Effector CD4-positive, alpha-beta T cell (primary cell): ENCODE data around the gene INO80E.

ENCODE experiments used
- DNase-seq: peaks from one replicate; pipeline ENCODE4 v3.0.0-alpha.2; 2020

Gene INO80E

GRCh38 chr16:29993191-29993902, 2.7 kb upstream of the INO80E start:
- DNase-seq: no peak

GRCh38 chr16:29993903-29994599, 2.0 kb upstream of the INO80E start:
- DNase-seq: no peak

DNA sequence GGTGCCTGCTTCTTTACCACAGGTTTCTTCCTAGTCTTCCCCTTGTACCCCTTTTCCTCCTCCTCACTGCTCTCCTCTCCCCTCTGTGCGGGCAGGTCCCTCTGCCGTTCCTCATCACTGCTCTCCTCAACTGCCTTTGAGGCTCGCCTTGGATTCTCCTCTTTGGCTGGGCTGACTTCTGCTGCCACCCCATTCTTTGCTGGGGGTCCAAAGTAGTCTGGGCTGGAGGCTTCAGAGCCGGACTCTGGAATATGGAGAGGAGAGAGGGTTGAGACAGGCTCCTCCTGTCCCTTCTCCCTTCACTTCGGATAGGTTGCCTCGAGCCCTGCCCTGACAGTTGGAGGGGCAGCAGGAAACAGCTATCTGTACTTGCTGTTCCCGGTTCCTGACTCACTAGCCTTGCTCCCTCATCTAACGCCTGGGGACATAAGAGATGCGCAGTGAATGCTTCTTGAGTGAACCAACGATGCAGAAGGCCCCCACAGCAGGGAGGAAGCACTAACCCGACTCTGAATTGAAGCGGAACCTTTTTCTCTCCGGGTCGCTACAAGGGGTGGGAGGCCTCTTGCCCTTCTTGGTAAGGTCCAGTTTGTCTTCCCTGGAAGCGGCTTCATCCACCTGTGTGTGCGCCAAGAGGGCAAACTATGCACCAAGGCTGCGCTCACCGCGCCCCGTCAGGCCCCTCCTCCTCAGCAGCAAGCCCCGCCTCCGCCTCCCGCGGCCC, 1.3 kb upstream of the INO80E start:
- DNase-seq: no peak

GRCh38 chr16:29995324-29995910, 624 bp upstream of the INO80E start, which contains the start of gene HIRIP3:
Gene HIRIP3 (minus strand): TSS chr16:29995617. CDS start chr16:29995605, 12 bp downstream.
- DNase-seq: peak; percentile 84

- no peak for DNase-seq
These were observed 767 bp downstream of the INO80E start for GRCh38 chr16:29996766-29997250.

- no peak for DNase-seq
These were observed 3.6 kb downstream of the INO80E start for GRCh38 chr16:29999605-30000004.

DNA sequence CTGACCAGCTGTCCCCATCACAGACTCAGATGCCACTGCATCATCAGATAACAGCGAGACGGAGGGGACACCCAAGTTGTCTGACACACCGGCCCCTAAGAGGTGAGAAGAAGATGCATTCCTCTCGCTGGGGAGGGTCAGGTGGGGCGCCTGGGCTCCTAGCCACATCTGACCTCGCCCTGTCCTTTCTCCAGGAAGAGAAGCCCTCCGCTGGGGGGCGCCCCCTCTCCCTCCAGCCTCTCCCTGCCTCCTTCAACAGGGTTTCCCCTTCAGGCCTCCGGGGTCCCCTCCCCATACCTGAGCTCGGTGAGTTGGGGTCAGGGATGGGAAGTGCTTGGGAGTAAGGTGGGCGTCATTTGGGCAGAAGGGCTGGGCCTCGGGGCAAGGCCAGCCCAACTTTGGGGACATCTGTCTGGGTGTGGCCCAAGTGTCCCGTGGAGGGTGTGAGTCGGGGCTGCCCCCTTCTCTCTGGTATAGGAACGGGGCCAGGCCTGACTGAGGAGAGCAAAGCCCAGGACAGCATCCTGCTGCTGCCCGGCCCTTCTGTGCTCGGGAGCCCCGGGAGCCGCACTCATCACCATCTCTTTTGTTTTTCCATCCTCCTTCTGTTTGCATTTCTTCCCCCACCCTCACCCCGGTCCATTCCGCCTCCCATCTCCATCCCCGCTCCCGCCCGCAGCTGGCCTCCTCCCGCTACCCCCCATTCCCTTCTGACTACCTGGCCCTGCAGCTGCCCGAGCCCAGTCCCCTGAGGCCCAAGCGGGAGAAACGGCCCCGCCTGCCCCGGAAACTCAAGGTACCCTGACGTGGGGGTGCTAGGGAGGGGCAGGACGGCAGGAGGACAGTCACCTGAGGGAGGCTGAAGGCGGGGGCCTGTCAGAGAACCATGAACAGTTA, 4.9 kb downstream of the INO80E start:
- DNase-seq: no peak

DNA sequence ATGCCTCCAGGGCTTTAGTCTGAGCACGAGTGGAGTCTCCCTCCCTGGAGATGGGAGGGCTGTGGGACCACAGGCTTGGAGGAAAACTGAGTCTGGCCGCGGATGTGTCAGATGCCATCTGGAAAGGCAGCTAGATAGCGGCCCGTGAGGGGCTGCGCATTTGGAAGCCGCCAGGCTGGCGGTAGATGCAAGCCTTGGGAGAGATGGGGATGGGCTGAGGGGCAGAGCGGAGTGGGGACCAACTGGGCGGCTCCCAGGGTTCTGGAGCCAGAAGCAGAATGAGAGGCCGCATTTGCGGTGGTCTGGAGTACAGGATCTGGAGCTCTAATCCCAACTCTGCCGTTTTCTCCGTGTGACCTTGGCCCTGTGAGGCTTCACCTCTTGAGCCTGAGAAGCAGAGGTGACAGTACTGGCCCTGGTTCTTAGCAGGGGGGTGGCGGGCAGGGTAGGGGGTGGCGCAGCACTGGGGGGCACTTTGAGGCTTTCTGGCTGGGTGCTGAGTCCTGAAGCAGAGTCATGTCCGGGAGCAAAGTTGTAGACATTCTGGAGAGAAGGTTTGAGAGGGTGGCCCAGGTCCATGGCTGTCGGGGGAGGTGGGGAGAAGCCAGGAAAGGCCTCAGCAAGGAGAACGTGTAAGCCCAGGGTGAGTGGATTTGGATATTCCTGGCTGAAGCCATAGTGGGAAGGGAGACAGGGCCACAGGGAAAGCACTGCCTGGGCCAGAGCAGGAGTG, 6.7 kb downstream of the INO80E start:
- no peak for DNase-seq

DNA sequence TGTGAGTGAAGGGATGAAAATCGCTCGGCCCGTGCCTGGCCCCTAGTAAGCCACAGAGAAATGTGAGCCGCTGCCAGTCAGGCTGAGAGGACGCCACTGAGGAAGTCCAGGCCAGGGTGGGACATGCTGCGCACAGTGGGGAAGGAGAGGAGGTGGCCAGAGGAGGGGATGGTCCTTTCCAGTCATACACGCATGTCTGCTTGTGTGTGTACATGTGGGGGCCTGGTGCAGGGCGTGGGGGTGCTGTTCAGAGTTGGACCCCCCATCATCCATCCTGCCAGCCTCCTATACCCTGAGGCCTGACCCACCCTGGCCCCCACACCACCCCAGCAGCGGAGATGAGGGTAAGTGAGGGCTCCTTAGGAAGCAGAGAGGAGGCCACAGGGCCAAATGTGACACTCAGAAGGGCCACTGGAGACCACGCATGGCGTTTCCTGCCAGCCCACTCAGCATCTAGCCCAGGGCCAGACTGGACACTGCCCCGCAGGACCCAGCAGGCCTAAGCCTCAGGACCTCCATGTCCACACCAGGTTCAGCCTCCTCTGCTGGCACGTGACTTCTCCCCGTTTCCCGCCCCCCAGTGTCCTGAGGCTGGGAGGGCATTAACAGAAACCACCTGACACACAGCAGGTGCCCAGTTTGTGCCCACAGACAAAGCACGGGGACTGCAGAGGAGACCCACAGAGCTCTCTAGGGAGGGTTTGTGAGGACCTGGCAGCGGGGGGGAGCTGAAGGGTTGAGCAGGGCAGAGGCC, 7.8 kb downstream of the INO80E start:
- DNase-seq: no peak

- DNase-seq: no peak
These were observed 8.4 kb downstream of the INO80E start for GRCh38 chr16:30004424-30004776.

GRCh38 chr16:30004811-30005242, 8.8 kb downstream of the INO80E start:
- no peak for DNase-seq

GRCh38 chr16:30005341-30006094, 9.5 kb downstream of the INO80E start:
- no peak for DNase-seq

DNA sequence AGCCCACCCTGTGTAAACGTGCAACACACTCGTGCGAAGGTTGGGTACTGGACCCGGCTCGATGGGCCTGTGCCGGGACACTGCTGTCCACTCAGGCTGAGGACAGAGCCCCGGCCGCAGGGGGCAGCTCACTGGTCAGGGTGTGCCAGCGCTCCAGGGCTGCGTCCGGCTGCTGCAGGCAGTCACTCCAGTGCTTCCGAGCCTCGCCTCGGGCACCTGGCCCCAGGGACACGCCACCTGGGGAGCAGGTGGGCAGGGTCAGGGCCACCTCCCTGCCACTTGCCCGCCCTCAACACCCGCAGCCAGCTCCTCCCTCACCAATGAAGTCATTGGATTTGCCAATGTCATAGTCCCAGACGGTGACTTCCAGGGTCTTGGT, 10.0 kb downstream of the INO80E start:
- no peak for DNase-seq

DNA sequence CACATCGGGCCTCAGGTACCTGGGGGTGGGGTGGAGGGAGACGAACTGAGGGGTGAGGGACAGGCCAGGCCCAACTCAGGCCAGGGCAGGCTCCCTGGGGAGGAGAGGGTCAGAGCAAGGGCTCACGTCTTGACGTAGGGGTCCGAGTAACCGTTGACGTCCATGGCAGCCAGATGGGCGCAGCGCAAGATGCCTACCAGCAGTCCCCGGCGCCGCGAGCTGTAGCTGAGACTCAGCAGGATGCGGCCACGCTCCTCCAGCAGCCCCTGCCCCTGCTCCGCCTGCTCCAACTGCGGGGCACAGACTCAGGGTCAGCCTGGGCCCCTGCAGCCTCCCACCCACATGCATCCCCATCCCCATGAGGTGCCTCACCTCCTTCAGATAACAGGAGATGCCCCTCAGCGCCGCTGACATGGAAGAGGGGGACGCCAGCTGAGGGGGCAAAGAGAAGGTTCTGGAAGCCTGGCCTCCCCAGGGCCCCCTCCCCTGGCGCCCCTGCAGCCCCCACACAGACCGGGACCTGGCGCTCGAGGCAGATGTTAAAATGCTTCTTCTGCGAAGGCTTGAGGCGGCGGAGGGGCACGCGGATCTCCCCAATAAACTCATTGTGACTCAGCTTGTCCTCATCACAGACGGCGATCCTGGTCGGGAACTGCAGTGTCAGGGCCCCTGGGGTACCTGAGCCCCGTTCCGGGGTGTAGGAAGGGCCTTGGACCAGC, 10.8 kb downstream of the INO80E start:
- DNase-seq: no peak

GRCh38 chr16:30007378-30007895, 11.4 kb downstream of the INO80E start:
- no peak for DNase-seq

- DNase-seq: no peak
These were observed 13.2 kb downstream of the INO80E start for GRCh38 chr16:30009085-30009862.

DNA sequence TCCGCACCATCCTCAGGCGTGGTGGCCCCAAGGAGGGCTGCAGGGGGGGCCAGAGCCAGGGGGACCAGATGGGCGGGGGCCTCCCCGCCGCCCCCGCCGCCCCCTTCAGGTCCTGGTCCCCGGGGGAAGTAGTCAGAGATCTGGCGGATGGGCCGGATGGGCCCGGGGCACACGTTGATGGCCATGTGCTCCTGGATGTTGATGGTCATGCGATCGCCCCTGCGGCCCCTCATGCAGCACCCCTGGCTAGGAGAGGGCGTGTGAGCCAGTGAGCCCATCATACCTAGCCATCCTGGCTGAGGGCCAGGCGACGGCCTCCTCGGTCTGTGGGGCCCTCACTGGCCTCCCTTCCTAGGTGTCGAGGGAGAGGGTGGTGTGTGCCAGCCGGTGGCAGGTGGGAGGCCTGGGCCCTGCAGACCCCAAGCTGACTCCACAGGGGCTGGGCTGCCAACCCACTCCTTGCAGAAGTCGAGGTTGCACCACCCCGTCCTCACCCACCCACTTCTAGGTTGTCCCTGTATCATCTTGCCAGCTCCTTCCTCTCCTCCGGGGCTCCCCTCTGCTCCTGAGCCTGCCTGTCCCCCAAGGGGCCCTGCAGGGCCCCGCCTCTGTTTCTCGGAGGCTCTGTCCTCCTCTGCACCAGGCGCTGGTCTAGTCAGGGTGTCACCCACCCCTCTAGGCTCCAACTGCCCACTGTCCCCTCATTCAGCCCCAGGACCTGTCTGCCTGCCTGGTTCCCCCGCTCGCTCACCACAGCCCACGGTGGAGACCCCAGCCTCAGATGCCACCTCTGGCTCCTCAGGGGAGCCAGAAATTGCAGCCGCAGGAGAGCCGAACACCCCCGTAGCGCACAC, 14.2 kb downstream of the INO80E start:
- DNase-seq: no peak
